SKM-1 (cell line): ENCODE measurements around the gene CUL1.
"Not testable (repeated sequence)": the region's sequence is repeated elsewhere in the genome, so short reads cannot be mapped to it uniquely, and the experiment has no call there.

Experiments used
- DNase-seq: peaks from one replicate; lab custom pipeline; 2025; ENCODE audit not compliant: unreplicated experiment; lab: John Stamatoyannopoulos, UW

The CUL1 gene

DNA sequence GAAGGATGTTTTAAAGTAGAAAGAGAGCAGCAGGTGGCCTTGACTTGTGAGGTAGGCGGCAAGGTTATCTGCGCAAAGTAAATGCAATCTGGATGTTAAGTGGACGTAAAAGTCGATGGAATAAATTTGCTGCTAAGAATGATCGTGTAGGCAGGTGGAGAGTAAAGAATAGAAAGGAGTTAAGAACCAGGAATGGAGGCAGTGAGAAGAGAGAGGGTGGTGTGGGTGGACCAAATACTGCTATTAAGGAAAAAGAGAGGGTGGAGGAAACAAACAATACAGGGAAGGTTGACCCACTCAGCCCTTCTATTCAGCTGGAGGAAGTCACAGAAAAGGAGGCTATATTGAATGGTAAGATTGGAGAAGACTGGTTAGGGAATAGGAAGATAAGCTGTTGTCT is 1.9 kb upstream of the CUL1 start:
- DNase-seq: no peak

DNA sequence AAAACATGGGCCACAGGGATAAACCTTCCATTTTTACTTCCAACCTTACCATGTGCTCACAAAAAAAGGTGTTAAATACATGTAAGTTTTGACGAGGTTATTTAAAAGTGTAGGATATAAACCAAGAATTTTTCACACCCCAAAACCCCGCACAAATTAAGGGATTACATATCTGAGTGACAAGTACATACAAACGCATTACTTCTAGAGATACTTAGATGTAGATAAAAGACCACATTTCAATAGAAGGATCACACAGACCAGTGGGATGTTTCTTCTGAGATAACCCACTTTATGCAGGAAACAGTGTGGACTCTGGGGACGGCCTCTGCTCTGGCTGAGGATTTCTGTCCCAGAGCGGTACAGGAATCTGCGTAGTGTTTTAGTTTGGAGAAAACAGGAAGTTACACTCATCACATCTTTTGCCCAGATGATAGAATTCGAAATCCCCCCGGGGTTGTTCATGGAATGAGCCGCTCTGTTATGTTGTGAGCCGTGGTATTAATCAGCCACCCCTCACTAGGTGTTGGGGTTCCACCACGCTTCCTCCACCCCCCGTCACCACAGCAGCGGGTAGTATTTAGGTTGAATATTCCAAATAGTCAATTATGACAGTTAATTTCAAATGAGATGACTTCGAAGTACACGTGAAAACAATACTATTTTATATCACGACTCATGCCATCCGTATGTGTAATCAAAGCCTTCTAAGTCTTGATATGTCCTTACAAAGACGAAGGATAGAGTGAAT is 1.3 kb upstream of the CUL1 start:
- DNase-seq: no peak

DNA sequence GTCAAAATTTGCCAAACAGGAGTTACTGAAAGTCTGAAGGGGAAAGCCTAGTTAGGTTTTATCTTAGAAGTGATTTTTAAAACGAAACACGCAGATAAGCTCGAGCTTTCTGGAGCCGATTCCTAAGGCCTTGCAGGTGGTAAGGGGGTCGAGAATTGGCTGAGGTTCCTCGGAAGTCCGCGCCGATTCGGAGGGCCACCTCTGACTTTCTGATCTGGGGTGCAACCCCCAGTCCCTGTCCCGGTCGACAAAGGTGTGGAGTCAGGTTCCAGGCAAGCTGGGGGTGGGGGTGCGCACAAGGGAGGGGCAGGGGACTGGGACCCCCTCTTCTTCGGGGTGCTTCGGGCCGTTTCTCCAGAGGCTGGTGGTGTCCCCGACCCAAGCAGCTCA is 701 bp upstream of the CUL1 start:
- no peak for DNase-seq

DNA sequence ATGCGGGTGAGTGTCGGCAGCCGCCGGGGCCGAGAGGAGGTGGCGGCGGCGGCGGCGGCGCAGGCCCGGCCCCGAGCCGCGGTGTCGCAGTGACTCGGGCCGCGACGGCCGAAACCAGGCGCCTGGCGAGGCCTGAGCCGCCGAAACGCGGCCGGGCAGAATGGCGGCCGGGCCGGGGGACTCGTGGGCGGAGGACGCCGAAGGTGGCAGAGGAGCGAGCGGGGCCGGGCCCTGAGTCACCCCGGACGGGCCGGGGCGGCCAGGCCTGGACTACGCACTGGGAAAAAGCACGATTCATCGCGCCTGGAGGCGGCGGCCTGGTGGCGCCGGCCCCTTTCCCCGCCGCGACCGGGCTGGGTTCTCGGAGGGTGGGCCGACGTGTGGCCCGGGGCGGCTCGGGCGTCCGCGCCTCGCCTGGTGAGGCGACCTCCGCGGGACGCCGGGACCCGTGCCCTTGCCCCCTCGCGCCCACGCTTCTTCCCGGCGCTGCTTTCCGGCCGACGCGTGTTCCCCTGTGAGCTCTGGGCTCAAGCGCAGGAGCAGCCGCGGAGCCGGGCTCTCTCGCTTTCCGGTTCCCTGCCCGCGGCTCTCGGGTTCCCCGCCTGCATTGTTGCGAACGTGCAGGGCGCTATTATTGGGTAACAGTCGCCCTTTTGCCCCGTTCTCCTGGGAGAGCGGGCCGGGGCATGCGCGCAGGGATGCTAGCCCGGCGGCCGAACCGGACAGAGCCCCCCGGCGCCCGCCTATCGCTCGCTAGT is 500 bp downstream of the CUL1 start:
- DNase-seq: no peak

DNA sequence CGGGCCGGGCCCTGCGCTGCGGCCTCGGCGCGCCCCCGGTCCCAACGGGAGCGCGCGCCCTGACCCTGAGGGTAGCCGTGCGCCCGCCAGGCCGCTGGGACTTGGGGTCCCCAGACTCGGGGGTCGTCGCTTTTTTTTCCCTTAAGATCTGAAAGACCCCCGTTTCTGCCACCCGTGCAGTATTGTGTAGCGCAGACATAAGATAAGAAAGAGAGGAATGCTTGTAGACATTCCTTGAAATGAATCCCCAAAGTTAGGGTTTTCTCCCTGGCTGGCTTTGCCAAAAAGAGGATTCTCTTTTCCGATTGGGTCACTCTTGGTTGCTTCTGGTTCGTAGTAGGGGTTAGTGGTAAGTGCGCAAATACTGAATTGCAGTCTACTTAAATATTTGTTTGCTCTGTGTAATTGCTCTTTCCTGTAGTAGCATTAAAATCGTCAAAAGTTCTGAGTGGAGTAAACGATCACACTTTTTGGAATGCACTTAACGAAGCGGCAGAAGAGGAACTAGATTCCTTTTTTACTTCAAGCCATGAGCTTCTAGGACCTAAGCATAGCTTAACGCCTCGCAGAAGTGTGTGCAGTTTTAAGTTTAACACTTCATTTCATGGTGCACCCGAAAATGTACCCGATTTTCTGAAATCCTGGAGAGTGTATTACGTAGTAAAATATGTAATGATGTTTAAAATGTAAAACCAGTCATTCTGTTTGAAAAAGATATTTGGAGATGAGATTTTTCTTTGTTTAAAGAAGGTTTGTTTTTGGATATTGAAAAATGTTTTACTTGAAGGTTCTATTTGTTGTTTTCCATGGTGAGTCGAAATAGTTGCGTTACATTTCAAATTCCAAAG is 1.3 kb downstream of the CUL1 start:
- DNase-seq: no peak

DNA sequence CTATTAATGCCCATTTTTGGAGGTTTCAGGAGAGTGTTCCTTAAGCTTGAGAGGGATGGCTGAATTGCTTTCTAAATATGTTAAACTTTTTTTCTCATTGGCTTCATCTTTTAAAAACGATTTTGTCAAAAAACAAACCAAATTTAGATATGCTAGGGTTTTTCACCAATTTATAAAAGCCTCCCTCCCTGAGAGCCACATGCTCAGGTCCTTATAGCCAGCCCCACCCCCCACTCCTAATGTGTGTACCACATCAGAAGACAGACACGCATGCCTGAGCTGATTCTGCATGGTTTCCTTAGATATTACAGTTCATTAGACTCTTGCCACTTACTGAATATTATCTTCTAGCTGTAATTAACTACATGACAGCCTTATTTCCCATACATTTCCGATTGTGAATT is 2.0 kb downstream of the CUL1 start:
- DNase-seq: no peak

DNA sequence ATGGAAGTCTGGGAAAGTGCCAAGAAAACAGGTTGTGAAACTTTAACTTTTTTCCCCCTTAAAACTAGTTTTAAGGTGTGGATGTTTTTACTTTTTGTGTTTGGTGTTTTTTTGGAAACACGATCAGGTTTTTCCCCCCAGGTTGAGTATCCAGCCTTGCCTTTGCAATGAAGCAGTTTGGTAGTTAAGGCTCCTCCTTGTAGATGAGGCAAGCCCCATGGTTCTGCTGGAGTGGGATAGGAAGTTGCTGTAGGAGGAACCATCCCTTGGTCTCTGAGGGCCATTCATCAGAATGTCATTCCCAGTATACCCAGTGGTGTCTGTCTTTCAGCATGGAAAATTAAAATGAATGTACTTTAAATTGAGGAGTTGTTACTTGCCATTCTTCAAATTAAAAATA is 2.7 kb downstream of the CUL1 start:
- DNase-seq: no peak

DNA sequence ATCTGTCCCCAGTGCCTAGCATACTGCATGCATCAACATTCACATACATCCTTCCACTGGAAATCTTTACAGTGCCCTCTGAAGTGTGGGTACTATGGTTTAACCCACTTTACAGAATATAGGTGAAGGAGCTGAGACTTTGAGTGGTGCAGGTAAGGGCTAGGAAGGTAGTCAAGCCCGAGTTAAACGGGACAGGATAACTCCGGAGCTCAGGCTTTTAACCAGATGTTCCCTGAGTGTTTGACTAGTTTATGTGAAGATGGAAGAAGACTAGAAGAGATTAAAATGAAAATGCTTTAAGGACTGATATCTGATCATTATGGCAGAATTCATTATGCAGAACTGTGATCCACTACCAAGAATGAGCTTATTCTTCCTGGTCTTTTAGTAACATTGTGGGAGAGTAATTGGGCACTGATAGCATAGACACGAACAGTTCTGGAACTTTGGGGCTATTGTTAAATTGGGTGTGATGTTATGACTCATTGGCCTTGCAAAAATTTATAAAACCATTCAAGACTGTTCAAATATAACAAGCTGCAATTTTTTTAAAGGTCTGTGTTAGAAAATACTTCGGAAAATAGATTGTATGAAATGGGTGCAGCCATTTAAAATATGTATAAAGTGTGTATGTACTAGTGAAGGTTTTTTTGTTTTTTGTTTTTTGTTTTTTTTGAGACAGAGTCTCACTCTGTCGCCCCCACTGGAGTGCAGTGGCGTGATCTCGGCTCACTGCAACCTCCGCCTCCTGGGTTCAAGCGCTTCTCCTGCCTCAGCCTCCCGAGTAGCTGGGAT is 4.4 kb downstream of the CUL1 start:
- DNase-seq: no peak

DNA sequence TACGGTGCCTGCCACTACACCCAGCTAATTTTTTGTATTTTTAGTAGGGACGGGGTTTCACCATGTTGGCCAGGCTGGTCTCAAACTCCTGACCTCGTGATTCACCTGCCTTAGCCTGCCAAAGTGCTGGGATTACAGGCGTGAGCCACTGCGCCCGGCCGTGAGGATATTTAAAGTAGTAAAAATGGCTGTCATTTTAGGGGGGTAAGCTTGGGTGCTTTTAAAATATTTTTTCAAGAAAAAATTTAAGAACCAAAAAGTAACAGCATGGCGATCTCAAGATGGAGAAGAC is 4.9 kb downstream of the CUL1 start:
- not testable (repeated sequence) for DNase-seq

DNA sequence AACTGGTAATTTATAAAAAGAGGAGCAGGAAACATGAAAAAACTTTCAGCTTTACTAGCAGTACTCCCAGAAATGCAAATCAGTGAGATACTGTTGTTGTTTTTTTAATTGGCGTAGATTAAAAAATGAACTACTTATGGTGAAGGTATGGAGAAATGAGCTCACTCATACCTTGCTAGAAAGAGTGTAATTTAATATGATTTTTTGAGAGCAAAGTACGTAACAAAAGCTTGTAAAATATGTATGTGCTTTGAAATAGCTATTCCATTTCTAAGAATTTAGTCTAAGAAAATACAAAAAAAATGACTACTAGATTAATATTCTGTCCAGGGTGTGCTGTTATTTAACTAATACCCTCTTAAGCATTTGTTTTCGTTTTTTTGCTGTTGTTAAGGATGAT is 5.5 kb downstream of the CUL1 start:
- no peak for DNase-seq

DNA sequence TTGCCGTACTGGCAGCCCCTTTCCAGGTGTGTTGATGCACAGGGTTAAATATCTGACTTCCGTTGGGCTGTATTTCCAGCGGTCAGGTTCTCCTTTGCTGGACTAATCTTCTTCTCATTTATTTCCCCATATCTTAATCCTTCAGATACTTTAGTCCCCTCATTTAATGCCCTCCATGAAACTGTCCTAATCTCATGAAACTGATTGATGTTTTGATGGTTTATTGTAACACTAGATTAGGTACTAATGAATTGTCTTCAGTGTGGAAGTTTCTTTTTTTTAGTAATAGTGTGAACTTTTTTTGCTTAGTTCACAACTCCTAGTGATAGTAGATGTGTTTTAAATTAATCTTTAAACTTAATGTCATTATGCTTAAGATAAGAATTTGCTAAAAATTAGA is 6.3 kb downstream of the CUL1 start:
- DNase-seq: no peak

DNA sequence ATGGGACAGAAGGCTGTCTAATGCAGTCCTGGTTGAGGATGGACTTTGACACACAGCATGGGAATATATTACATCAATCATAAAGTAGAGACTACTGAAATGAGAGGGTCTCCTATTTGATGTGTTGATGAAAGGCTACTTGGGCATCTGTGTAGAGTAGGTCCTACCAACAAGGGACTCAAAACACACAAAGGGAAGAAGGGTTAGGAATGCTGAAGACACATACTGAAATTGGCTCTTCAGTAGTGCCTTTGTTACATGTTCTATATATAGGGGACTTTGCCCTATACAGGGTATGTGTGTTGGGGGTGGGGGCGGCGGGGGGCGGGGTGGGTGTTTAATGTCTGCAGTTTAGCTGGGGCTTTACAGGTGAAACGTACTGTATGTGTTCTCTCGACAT is 7.7 kb downstream of the CUL1 start:
- DNase-seq: no peak

DNA sequence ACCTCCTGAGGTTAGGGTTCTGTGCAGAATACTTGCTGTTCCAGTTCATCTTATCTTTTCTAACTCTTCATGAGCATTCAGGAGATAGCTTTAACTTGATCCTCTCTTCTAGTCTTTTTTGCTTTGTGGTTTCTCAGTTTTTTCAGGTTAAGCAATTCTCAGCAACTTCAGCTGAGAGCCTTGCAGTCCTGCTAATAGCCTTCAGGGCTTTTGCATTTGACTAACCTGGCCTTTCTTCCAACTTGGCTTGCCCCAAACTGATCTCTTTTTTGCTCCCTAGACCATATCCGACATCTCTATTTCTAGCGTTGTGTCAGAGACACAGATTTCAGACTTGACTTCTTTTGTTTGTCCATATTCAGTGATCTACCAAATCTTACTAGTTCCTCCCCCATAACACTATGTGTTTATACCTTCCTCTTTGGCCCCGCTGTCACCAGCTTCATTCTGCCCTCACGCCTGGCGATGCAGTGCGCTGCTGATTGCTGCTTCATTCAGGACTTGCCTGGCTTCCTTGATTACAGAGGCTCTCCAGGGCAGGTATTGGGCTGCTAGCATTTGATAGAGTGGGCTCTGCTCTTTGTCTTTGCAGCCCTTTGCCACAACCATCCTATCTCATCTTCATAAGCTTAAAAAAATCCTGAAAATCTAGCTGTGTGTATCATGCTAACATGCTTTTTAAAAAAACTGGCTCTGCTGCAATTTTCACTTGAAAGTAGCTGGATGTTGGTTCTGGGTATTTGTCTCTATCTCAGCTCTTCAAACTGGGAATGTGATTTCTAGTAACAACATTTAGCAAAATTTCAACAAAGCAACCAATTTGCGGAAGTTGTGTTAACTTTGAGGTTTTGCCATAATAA is 9.6 kb downstream of the CUL1 start:
- DNase-seq: no peak

DNA sequence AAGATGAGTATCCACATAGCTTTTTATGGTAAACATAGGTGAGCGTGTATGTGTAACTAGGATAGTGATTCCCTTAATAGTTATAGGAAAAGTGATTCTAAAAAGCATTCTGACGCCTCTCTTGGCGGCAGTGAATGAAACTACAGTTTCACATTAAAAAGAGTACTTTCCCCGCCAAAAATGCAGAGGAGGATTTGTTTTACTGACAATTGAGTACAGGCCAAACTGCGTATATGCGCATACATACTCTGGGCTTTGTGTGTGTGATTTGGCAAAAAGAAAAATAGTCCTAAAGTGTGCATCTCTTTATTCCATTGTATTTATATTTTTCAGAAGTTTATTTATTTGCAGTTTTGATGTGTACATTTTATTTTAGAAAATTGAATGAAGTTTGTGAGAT is 10.3 kb downstream of the CUL1 start:
- no peak for DNase-seq

DNA sequence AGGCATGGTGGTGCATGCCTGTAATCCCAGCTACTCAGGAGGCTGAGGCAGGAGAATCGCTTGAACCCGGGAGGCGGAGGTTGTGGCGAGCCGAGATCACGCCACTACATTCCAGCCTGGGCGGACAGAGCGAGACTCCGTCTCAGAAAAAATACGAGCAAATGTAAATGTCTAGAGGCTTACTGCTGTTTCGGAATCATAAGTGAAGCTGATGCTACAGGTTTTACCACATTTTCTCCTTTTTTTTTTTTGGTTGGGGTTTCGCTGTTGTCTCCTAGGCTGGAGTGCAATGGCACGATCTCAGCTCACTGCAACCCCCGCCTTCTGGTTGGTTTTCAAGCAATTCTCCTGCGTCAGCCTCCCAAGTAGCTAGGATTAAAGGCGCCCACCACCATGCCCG is 11.7 kb downstream of the CUL1 start:
- DNase-seq: not testable (repeated sequence)

DNA sequence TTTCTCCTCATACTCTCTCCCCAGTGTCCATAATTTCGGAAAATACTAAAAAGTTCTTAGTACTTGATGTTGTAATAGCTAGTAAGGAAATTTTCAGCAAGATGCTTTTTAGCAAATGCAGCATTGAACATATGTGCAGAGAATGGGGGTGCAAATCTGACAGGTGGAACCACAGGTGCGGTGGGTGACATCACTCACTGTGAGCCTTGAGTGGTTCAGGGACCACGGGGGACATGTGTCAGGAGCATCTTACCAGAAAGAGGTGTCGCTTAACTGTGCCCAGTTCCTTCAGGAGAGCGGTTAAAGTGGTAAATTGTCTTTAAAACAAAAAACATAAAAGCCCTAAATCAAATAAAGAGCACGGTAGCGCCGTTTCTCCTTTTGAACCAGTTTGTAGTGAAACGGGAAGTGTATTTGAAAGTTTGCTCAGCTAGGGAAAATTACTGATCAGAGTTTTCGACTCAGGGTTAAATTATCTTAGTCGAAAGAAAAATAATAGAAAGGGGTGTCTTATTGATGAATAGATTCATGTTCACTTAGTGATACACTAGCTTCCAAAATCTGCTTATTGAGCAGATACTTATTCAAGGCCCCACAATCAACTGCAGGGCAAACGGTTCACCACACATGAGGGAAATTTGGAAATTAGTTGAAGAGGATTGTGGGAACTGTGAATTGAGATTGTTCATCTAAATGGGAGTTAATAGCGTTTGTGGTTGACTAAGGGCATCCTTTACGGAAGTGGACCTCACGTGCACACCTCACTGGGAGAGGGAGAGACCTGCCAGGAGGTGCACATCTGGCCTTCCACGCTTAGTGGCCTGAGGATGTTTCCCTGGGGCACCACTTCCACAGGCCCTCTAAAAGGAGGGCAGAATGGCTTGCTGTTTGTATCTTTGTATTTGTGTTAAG is 12.7 kb downstream of the CUL1 start:
- no peak for DNase-seq

DNA sequence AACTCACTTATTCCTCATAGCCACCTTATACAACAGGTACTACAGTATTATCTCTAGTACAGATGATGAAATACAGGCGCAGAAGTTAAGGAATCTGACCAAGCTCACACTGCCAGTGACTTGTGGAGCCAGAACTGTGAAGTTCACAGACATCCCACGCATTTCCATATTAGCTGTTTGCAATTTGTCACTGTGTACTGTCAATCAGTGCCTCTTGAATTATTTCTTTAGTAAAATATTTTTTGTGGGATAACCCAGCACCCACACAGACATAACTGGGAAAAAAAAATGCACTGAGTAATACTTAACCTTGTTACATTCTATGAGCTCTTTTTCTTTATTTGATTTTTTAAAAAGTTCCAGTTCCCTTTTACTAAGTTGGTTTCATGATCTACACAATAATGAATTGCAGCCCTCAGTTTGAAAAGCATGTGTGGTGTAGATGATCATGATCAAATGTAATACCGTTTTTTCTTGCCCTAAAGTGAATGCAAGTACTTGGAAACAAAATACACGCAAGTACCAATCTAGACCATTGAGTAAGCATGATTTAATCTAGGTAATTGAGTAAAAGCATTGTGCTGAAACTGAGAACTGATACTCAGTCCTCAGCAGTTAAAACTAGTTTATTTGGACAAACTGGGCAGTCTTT is 14.1 kb downstream of the CUL1 start:
- DNase-seq: no peak

DNA sequence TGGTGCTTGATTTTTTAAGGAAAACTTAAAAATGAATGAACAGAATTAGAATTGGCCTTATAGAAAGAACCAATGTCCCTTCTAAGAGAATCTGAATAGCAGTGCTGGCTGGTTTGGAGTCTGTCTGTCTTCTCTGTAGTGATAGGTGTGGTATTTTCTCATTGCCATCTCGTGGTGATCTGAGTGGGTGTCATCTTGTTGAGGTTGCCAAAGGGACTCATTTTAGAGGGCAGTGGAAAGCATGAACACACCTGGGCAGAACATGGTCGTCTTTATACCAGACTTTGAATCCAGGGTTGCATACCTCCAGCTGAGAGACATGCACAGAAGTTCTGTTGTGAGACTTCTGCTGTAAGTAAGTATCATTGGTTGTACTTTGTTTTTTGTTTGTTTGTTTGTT is 15.8 kb downstream of the CUL1 start:
- no peak for DNase-seq

DNA sequence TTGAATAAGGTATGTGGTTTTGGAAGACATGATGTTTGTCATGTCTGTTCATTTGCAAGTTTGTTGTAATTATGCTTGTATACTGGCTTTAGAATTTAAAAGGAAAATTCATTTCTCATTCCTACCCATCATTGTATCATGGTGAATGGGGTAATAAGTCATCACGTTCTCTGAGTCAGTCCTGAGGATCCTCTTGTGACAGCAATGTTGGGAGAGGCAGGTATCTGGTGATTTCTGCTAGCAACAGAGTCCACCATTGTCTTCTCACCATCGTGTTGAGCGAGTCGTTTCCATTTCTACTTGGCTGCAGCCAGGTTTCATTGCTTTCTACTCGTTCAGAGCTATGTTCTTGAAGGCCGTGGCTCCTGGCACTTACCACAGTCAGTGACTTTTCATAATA is 16.3 kb downstream of the CUL1 start:
- no peak for DNase-seq
